Chondrocyte (in vitro differentiated cells): Measurements from ENCODE around the gene SLC25A44. TPM values are rescaled to one million over a fixed set of nuclear protein-coding genes. Genes with fewer than 3 reads are reported as not detected.

Source experiments
- DNase-seq: peaks from one replicate; pipeline ENCODE4 v3.0.0; 2021; ENCODE audit warnings: mixed read lengths, low spot score
- H3K27ac Mint-ChIP-seq: one replicate; pipeline ENCODE4 v1.8.0; 2021; ENCODE audit warnings: mild to moderate bottlenecking, moderate library complexity, mixed read lengths; ENCODE audit not compliant: unreplicated experiment
- H3K27me3 Mint-ChIP-seq: 2 replicates; pipeline ENCODE4 v1.8.0; 2021; ENCODE audit warnings: low read depth, mixed read lengths
- H3K36me3 Mint-ChIP-seq: 2 replicates; pipeline ENCODE4 v1.8.0; 2021; ENCODE audit warnings: low read depth, mixed read lengths
- H3K4me1 Mint-ChIP-seq: 2 replicates; pipeline ENCODE4 v1.8.0; 2021; ENCODE audit warnings: low read depth, mild to moderate bottlenecking, mixed read lengths
- H3K4me3 Mint-ChIP-seq: one replicate; pipeline ENCODE4 v1.8.0; 2021; ENCODE audit warnings: mild to moderate bottlenecking, moderate library complexity, mixed read lengths; ENCODE audit not compliant: unreplicated experiment
- H3K9me3 Mint-ChIP-seq: 2 replicates; pipeline ENCODE4 v1.8.0; 2021; ENCODE audit warnings: low read depth, mixed read lengths
- CTCF ChIP-seq: fragments of 200-600 bp; sonication (generic); IDR thresholded peaks from 2 replicates; pipeline ENCODE4 v1.5.0; 2021; ENCODE audit warnings: antibody characterized with exemption, mild to moderate bottlenecking, moderate library complexity
- total RNA-seq: library from RNA; stranded (reverse); gene quantifications from 3 replicates; pipeline ENCODE4 v1.2.1, GENCODE V29; 2021

SLC25A44 gene
- total RNA-seq, 1 donor from 2014 or later, result 13.4 TPM

GRCh38 chr1:156153362-156153761 lies 40.5 kb upstream of the SLC25A44 start, which contains the start of gene SEMA4A:
SEMA4A (plus strand) TSS chr1:156153585; CDS start chr1:156154579, 994 bp downstream.
- no peak for TF ChIP-seq CTCF
- DNase-seq, result no peak
- H3K9me3 Mint-ChIP-seq, result no peaks in the 10 kb centered on the region
- no peaks in the 10 kb centered on the region for H3K4me1 Mint-ChIP-seq
- no peak within 1 kb of the TSS for H3K4me3 Mint-ChIP-seq
- no peak within 1 kb of the TSS for H3K27ac Mint-ChIP-seq
- peaks cover 6% of the 10 kb centered on the region for H3K27me3 Mint-ChIP-seq
- peaks cover 2% of the 10 kb centered on the region for H3K36me3 Mint-ChIP-seq

- no peak overlapping the region for H3K4me3 Mint-ChIP-seq
- H3K36me3 Mint-ChIP-seq, result peaks cover 2% of the 10 kb centered on the region
- TF ChIP-seq CTCF, result no peak
- H3K4me1 Mint-ChIP-seq, result no peaks in the 10 kb centered on the region
- peaks cover 6% of the 10 kb centered on the region for H3K27me3 Mint-ChIP-seq
- no peak overlapping the region for H3K27ac Mint-ChIP-seq
- no peak for DNase-seq
- H3K9me3 Mint-ChIP-seq, result no peaks in the 10 kb centered on the region
These were observed 39.6 kb upstream of the SLC25A44 start for GRCh38 chr1:156154317-156154749.

GRCh38 chr1:156155756-156156510 lies 38.0 kb upstream of the SLC25A44 start:
- peaks cover 6% of the 10 kb centered on the region for H3K27me3 Mint-ChIP-seq
- no peak overlapping the region for H3K4me3 Mint-ChIP-seq
- H3K27ac Mint-ChIP-seq, result no peak overlapping the region
- no peak for TF ChIP-seq CTCF
- DNase-seq, result no peak
- H3K36me3 Mint-ChIP-seq, result peaks cover 2% of the 10 kb centered on the region
- H3K9me3 Mint-ChIP-seq, result no peaks in the 10 kb centered on the region
- H3K4me1 Mint-ChIP-seq, result peaks cover 5% of the 10 kb centered on the region

GRCh38 chr1:156157506-156157905 lies 36.4 kb upstream of the SLC25A44 start:
- Mint-ChIP-seq H3K36me3 (peaks cover 2% of the 10 kb centered on the region), H3K4me1 (peaks cover 11% of the 10 kb centered on the region), H3K27me3 (peaks cover 6% of the 10 kb centered on the region), H3K4me3 (no peak overlapping the region), H3K27ac (no peak overlapping the region), H3K9me3 (no peaks in the 10 kb centered on the region)
- no peak for TF ChIP-seq CTCF
- no peak for DNase-seq

GRCh38 chr1:156157966-156158365 lies 35.9 kb upstream of the SLC25A44 start:
- Mint-ChIP-seq H3K9me3 (no peaks in the 10 kb centered on the region), H3K4me3 (no peak overlapping the region), H3K27me3 (peaks cover 6% of the 10 kb centered on the region), H3K36me3 (peaks cover 2% of the 10 kb centered on the region), H3K27ac (no peak overlapping the region), H3K4me1 (peaks cover 11% of the 10 kb centered on the region)
- TF ChIP-seq CTCF, result no peak
- no peak for DNase-seq
